ENCODE results near the gene LY6G6D.
"Not testable (repeated sequence)": the region's sequence is repeated elsewhere in the genome, so short reads cannot be mapped to it uniquely, and the experiment has no call there.

LY6G6D gene

DNA sequence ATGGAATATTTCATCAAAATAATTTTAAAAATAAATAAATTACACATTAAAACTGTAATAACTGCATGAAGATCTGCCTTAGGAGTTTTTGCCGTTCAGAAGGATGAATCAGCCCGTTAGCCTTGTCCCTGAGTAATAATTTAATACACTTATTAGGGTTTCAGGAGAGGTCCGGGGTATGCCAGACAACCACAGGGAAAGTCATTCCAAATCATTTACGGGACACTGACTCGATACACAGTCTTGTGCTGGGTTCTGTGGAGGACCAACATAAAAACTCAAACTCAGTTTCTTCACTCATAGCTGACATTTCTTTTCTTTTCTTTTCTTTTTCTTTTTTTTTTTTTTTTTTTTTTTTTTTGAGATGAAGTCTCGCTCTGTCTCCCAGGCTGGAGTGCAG, 9.2 kb upstream of the LY6G6D start:
- no peak for TF ChIP-seq MYC (IDR thresholded peaks at IDR 0.05; ENCODE audit: low read depth, low read length)
- TF ChIP-seq, protein P1, sequence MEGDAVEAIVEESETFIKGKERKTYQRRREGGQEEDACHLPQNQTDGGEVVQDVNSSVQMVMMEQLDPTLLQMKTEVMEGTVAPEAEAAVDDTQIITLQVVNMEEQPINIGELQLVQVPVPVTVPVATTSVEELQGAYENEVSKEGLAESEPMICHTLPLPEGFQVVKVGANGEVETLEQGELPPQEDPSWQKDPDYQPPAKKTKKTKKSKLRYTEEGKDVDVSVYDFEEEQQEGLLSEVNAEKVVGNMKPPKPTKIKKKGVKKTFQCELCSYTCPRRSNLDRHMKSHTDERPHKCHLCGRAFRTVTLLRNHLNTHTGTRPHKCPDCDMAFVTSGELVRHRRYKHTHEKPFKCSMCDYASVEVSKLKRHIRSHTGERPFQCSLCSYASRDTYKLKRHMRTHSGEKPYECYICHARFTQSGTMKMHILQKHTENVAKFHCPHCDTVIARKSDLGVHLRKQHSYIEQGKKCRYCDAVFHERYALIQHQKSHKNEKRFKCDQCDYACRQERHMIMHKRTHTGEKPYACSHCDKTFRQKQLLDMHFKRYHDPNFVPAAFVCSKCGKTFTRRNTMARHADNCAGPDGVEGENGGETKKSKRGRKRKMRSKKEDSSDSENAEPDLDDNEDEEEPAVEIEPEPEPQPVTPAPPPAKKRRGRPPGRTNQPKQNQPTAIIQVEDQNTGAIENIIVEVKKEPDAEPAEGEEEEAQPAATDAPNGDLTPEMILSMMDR (IDR thresholded peaks at IDR 0.05; ENCODE audit: low read depth, low read length) = no peak
- no peak for TF ChIP-seq POLR2A (IDR thresholded peaks at IDR 0.05; ENCODE audit: extremely low read depth, insufficient read length)
- TF ChIP-seq, protein P2, sequence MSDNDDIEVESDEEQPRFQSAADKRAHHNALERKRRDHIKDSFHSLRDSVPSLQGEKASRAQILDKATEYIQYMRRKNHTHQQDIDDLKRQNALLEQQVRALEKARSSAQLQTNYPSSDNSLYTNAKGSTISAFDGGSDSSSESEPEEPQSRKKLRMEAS (IDR thresholded peaks at IDR 0.05; ENCODE audit: low read depth, low read length) = no peak

DNA sequence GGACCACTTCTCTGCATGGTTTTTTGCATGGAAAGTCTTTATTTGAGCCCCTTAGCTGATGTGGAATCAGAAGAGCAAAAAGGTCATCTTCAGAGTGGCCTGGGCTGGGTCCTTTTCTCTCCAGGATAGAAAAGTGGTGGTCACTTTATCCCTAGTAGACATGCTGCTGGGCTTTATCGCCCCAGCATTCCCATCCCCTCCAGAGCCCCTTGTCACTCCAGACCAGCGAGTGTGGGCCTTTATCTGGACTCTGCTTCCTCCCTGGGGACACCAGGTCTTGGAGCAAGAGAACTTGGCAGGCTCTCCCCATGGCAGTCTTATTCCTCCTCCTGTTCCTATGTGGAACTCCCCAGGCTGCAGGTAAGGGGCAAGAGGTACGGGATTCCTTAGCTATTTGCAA, 8.5 kb upstream of the LY6G6D start, which contains the start of gene LY6G6F:
LY6G6F (plus strand) TSS at position 268 of the 400 bp plus-strand sequence; CDS start at position 309, 41 bp downstream.
- no peak within 1 kb of the TSS for H3K4me3 ChIP-seq (ENCODE audit: low read depth, low read length)
- no peak for DNase-seq (ENCODE audit: low read depth)
- TF ChIP-seq, protein P2 (IDR thresholded peaks at IDR 0.05; ENCODE audit: low read depth, low read length) = no peak
- TF ChIP-seq MYC (IDR thresholded peaks at IDR 0.05; ENCODE audit: low read depth, low read length) (no peak), POLR2A (IDR thresholded peaks at IDR 0.05; ENCODE audit: extremely low read depth, insufficient read length) (no peak)
- TF ChIP-seq, protein P1 (IDR thresholded peaks at IDR 0.05; ENCODE audit: low read depth, low read length) = no peak

More for the DNA sequence above, 9.2 kb upstream of the LY6G6D start:
- no peak for DNase-seq (ENCODE audit: low read depth)
- no peak overlapping the region for H3K4me3 ChIP-seq (ENCODE audit: low read depth, low read length)

DNA sequence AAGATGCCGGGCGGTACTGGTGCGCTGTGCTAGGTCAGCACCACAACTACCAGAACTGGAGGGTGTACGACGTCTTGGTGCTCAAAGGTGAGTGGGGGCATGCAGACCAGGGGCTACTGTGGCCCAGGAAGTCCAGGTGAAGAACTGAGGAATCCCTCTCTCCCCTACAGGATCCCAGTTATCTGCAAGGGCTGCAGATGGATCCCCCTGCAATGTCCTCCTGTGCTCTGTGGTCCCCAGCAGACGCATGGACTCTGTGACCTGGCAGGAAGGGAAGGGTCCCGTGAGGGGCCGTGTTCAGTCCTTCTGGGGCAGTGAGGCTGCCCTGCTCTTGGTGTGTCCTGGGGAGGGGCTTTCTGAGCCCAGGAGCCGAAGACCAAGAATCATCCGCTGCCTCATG, 7.4 kb upstream of the LY6G6D start:
- TF ChIP-seq, protein P2 (IDR thresholded peaks at IDR 0.05; ENCODE audit: low read depth, low read length) = no peak
- TF ChIP-seq MYC (IDR thresholded peaks at IDR 0.05; ENCODE audit: low read depth, low read length) = no peak
- TF ChIP-seq, protein P1 (IDR thresholded peaks at IDR 0.05; ENCODE audit: low read depth, low read length) = no peak
- TF ChIP-seq POLR2A (IDR thresholded peaks at IDR 0.05; ENCODE audit: extremely low read depth, insufficient read length) = no peak
- H3K4me3 ChIP-seq (ENCODE audit: low read depth, low read length) = no peak overlapping the region
- DNase-seq (ENCODE audit: low read depth) = no peak

DNA sequence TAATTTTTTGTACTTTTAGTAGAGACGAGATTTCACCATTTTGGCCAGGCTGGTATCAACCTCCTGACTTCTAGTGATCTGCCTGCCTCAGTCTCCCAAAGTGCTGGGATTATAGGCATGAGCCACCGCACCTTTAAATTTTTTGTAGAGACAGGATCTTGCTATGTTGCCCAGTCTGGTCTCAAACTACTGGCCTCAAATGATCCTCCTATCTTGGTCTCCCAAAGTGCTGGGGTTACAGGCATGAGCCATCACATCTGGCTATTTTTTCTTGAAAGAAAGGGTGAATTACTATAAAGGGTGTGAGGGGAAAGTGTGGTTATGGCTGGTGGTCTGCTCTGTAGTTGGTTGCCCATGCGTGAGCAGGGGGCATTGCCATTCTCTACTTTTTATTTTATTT, 6.9 kb upstream of the LY6G6D start:
- TF ChIP-seq MYC (IDR thresholded peaks at IDR 0.05; ENCODE audit: low read depth, low read length) (no peak), POLR2A (IDR thresholded peaks at IDR 0.05; ENCODE audit: extremely low read depth, insufficient read length) (no peak)
- TF ChIP-seq, protein P1 (IDR thresholded peaks at IDR 0.05; ENCODE audit: low read depth, low read length) = no peak
- TF ChIP-seq, protein P2 (IDR thresholded peaks at IDR 0.05; ENCODE audit: low read depth, low read length) = no peak
- DNase-seq (ENCODE audit: low read depth) = no peak
- H3K4me3 ChIP-seq (ENCODE audit: low read depth, low read length) = no peak overlapping the region

DNA sequence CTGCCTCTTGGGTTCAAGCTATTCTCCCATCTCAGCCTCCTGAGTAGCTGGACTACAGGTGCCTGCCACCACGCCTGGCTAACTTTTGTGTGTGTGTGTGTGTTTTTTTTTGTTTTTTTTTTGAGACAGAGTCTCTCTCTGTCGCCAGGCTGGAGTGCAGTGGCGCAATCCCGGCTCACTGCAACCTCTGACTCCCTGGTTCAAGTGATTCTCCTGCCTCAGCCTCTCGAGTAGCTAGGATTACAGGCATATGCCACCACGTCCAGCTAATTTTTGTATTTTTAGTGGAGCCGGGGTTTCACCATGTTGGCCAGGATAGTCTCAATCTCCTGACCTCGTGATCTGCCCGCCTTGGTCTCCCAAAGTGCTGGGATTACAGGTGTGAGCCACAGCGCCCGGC, 6.0 kb upstream of the LY6G6D start:
- not testable (repeated sequence) for H3K4me3 ChIP-seq (ENCODE audit: low read depth, low read length); DNase-seq (ENCODE audit: low read depth)

DNA sequence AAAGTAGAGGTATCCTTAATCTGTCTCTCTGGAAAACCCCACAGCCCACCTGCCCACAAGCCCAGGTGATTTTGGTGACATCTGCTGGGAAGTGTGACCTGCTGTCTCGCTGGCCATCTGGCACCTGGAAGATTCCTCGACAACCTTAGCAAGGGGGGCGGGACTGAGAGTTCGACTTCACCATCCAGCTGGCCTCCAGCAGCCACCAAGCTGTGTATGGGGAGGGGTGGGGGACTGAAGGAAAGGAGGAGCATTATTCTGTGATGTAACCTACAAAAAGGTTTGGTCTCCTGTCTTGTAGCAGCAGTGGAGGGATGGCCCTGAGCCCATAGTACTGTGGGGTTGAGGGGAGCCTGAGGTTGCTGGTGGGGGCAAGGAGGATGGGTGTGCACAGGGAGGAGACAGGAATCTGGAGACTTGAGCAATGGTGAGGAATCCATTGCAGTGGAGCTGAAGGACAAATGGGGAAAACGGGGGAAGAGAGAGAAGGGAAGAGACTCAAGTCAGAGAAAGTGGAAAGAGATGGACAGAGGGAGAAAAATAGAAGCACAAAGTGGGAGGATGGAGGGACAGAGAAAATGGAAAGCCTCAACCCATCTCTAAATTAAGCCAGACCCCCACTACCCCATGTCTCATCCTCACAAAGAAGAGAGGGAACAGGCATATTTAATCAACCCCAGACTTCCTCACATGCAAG, 4.5 kb upstream of the LY6G6D start:
- no peak for DNase-seq (ENCODE audit: low read depth)
- TF ChIP-seq, protein P2 (IDR thresholded peaks at IDR 0.05; ENCODE audit: low read depth, low read length) = no peak
- TF ChIP-seq MYC (IDR thresholded peaks at IDR 0.05; ENCODE audit: low read depth, low read length) (no peak), POLR2A (IDR thresholded peaks at IDR 0.05; ENCODE audit: extremely low read depth, insufficient read length) (no peak)
- TF ChIP-seq, protein P1 (IDR thresholded peaks at IDR 0.05; ENCODE audit: low read depth, low read length) = no peak
- H3K4me3 ChIP-seq (ENCODE audit: low read depth, low read length) = no peak overlapping the region
